ENCODE results near the gene LACC1. TPM values are rescaled to one million over a fixed set of nuclear protein-coding genes. Genes with fewer than 3 reads are reported as not detected.

Gene LACC1
- total RNA-seq (2021; fragmentation: NEBNext Ultra II Directional; extraction: Animal tissue kit (Norgen Biotek cat#: 25700)) = 1 to 10 TPM; 3.2 to 5.2 (median 3.5) TPM
- long read RNA-seq, full-length matches to known transcripts = 4 of 6 reads
- long read RNA-seq, partial matches to known transcripts = 1 of 6 reads
- long read RNA-seq, other reads (novel, unspliced or antisense) = 1 of 6 reads

DNA sequence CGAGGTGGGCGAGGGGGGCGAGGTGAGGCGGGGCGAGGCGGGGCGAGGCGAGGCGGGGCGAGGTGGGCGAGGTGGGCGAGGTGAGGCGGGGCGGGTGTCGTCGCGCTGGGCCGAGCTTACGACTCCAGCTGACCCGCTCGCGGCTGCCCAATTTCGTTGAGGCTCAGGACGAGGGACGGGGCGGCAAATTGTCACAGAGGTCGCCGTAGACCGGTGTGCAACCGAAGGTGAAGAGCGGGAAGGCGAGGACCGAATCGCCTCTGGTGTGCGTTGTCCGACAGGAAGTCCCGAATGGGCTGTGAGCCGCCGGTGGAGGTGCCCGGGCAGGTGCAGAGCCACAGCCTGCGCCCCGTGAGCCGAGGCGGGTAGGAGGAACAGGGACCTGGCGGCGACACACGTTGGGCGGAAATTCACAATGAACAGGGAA, at the start of gene LACC1:
LACC1 (plus strand) TSS at position 150 of the 427 bp plus-strand sequence. CDS start 1,082 bp downstream, outside the sequence.
- Mint-ChIP-seq H3K36me3 (ENCODE audit: low read depth) (peaks cover 4% of the 10 kb centered on the region; the same call in 1 of the 2 replicates), H3K27ac (peak within 1 kb of the TSS; percentile 99), H3K4me1 (ENCODE audit: low read depth) (peaks cover 28% of the 10 kb centered on the region), H3K9me3 (no peaks in the 10 kb centered on the region), H3K27me3 (ENCODE audit: insufficient read depth) (no peaks in the 10 kb centered on the region), H3K4me3 (peak within 1 kb of the TSS; percentile 93)
- no peak for DNase-seq
- TF ChIP-seq, protein P1, sequence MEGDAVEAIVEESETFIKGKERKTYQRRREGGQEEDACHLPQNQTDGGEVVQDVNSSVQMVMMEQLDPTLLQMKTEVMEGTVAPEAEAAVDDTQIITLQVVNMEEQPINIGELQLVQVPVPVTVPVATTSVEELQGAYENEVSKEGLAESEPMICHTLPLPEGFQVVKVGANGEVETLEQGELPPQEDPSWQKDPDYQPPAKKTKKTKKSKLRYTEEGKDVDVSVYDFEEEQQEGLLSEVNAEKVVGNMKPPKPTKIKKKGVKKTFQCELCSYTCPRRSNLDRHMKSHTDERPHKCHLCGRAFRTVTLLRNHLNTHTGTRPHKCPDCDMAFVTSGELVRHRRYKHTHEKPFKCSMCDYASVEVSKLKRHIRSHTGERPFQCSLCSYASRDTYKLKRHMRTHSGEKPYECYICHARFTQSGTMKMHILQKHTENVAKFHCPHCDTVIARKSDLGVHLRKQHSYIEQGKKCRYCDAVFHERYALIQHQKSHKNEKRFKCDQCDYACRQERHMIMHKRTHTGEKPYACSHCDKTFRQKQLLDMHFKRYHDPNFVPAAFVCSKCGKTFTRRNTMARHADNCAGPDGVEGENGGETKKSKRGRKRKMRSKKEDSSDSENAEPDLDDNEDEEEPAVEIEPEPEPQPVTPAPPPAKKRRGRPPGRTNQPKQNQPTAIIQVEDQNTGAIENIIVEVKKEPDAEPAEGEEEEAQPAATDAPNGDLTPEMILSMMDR (IDR thresholded peaks at IDR 0.05) = no peak

DNA sequence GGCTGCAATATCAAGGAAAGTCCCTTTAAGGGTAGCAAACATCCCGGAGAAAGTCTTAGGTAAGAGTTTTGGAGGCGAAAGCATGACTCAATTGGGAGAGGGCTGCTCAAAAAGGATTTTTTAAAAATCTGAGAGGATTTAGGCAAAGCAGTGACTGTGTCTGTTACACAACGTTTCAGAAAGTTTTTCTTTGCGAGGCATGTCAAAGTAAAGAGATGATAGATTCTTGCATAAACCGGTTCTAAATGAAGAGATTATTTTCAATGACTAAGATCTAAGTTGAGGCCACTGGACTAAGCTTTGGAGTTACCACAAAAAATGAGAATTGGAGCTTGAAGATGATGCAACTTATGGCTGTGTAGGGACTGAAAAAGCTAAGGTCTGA, 49.2 kb upstream of the LACC1 start:
- Mint-ChIP-seq H3K9me3 (no peaks in the 10 kb centered on the region), H3K4me1 (ENCODE audit: low read depth) (peaks cover 27% of the 10 kb centered on the region), H3K27me3 (ENCODE audit: insufficient read depth) (no peaks in the 10 kb centered on the region), H3K36me3 (ENCODE audit: low read depth) (no peaks in the 10 kb centered on the region), H3K4me3 (peak overlapping the region; percentile 84), H3K27ac (peak overlapping the region; percentile 93)
- DNase-seq = peak; percentile 87
- TF ChIP-seq, protein P1 (IDR thresholded peaks at IDR 0.05) = no peak

- TF ChIP-seq, protein P1 (IDR thresholded peaks at IDR 0.05) = no peak
- Mint-ChIP-seq H3K4me1 (ENCODE audit: low read depth) (peaks cover 27% of the 10 kb centered on the region), H3K36me3 (ENCODE audit: low read depth) (no peaks in the 10 kb centered on the region), H3K4me3 (peak overlapping the region; percentile 84), H3K27me3 (ENCODE audit: insufficient read depth) (no peaks in the 10 kb centered on the region), H3K27ac (peak overlapping the region; percentile 93), H3K9me3 (no peaks in the 10 kb centered on the region)
- DNase-seq = peak; percentile 33
Measured at GRCh38 chr13:43831088-43831487, 48.6 kb upstream of the LACC1 start.

GRCh38 chr13:43835701-43836100, 44.0 kb upstream of the LACC1 start:
- no peak for DNase-seq
- H3K4me3 Mint-ChIP-seq = no peak overlapping the region
- H3K36me3 Mint-ChIP-seq (ENCODE audit: low read depth) = peaks cover under 1% of the 10 kb centered on the region; the same call in 1 of the 2 replicates
- no peak overlapping the region for H3K27ac Mint-ChIP-seq
- TF ChIP-seq, protein P1 (IDR thresholded peaks at IDR 0.05) = no peak
- peaks cover 38% of the 10 kb centered on the region for H3K4me1 Mint-ChIP-seq (ENCODE audit: low read depth)
- H3K9me3 Mint-ChIP-seq = no peaks in the 10 kb centered on the region
- no peaks in the 10 kb centered on the region for H3K27me3 Mint-ChIP-seq (ENCODE audit: insufficient read depth)

GRCh38 chr13:43838909-43839308, 40.8 kb upstream of the LACC1 start:
- H3K4me3 Mint-ChIP-seq = peak overlapping the region; percentile 18; the same call in 1 of the 2 replicates
- DNase-seq = peak; percentile 61
- no peak overlapping the region for H3K27ac Mint-ChIP-seq
- TF ChIP-seq, protein P1 (IDR thresholded peaks at IDR 0.05) = no peak
- H3K27me3 Mint-ChIP-seq (ENCODE audit: insufficient read depth) = no peaks in the 10 kb centered on the region
- peaks cover 20% of the 10 kb centered on the region for H3K4me1 Mint-ChIP-seq (ENCODE audit: low read depth)
- no peaks in the 10 kb centered on the region for H3K9me3 Mint-ChIP-seq
- peaks cover 13% of the 10 kb centered on the region; the same call in 1 of the 2 replicates for H3K36me3 Mint-ChIP-seq (ENCODE audit: low read depth)
